ENCODE data around the gene ZNF281. TPM values are rescaled to one million over a fixed set of nuclear protein-coding genes. Genes with fewer than 3 reads are reported as not detected.
"Not testable (repeated sequence)": the region's sequence is repeated elsewhere in the genome, so short reads cannot be mapped to it uniquely, and the experiment has no call there.

ZNF281 gene
- total RNA-seq, 4 donors from 2014 or later, result 13.0 to 18.7 (median 15.6) TPM

DNA sequence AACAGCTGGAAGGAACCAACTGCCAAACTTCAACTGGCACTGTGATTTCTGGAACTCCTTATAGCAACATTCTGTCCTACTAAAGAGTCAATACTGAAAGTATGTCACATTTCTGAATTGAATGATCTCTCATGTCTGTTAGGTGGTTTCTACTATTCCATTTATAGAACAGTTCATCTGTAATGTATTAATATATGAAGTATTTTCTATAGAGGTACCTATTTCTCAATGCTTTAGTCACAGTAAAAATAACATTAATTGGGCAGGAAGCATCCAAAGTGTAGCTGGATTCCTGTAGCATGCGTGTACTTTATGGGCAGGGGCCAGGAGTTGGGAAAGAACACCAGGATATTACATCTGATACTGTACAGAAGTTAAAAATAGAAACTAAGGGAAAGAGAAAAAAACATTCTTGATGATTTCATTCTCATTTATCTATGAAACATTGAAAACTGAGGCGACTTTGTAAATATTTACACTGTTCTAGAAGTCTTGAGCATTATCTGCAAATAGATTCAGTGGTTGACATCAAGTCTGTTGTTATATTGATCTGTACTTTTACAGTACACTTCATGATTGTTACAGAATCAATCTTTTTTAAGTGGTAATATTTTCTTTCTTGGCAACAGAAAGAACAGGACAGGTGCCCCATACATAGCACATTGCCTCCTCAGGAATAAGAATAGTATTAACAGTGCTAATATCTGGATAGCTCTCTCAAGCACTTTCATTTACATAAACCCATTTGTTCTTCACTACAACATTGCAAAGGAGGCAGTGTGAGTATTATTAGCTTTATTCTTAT lies 6.2 kb upstream of the ZNF281 start:
- TF ChIP-seq, protein P1, sequence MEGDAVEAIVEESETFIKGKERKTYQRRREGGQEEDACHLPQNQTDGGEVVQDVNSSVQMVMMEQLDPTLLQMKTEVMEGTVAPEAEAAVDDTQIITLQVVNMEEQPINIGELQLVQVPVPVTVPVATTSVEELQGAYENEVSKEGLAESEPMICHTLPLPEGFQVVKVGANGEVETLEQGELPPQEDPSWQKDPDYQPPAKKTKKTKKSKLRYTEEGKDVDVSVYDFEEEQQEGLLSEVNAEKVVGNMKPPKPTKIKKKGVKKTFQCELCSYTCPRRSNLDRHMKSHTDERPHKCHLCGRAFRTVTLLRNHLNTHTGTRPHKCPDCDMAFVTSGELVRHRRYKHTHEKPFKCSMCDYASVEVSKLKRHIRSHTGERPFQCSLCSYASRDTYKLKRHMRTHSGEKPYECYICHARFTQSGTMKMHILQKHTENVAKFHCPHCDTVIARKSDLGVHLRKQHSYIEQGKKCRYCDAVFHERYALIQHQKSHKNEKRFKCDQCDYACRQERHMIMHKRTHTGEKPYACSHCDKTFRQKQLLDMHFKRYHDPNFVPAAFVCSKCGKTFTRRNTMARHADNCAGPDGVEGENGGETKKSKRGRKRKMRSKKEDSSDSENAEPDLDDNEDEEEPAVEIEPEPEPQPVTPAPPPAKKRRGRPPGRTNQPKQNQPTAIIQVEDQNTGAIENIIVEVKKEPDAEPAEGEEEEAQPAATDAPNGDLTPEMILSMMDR (IDR thresholded peaks at IDR 0.05), result no peak
- ATAC-seq (ENCODE audit: low FRiP score) (peak; percentile 90), DNase-seq (ENCODE audit: low spot score) (peak; percentile 75)

DNA sequence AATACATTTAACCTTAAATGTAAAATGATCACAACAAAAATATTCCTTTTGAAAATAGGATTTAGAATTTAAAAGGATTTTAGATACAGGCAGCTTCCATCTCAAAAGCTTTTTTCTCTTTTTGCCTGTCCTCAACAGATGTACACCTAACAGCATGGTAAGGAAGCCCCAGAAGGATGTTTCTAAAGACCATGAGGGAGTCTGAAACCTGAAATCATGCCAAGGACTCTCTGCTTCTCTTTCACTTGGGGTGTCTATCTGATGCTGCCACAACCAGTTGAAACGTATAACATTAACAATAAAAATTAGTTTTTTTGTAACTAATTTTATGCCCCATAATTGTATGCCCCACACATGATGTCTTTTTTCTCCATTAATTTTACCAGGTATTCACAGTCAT lies 5.4 kb upstream of the ZNF281 start:
- DNase-seq (ENCODE audit: low spot score) (no peak), ATAC-seq (ENCODE audit: low FRiP score) (no peak)
- TF ChIP-seq, protein P1 (IDR thresholded peaks at IDR 0.05), result no peak

DNA sequence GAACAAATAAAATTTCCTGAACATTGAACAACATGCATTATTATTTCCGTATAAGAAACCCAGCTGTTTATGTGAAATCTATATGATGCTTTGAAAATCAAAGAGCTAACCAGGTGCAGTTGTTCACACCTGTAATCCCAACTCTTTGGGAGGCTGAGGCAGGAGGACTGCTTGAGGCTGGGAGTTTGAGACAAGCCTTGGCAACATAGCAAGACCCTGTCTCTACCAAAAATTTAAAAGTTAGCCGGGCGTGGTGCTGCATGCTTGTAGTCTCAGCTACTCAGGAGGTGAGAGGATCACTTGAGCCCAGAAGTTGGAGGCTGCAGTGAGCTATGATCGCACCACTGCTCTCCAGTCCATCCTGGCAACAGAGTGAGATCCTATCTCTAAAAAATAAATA lies 4.8 kb upstream of the ZNF281 start:
- DNase-seq (ENCODE audit: low spot score), result no peak
- TF ChIP-seq, protein P1 (IDR thresholded peaks at IDR 0.05), result no peak
- ATAC-seq (ENCODE audit: low FRiP score), result no peak

DNA sequence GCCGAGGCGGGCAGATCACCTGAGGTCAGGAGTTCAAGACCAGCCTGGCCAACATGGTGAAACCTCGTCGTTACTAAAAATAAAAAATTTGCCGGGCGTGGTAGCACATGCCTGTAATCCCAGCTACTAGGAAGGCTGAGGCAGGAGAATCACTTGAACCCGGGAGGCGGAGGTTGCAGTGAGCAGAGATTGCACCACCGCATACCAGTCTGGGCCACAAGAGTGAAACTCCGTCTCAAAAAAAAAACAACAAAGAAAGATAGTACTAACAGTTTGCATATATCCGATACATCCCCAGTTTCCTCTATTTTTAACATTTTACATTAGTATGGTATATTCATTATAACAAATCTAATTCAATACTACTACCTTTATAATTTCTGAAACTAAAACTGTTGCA lies 3.9 kb upstream of the ZNF281 start:
- ATAC-seq (ENCODE audit: low FRiP score); DNase-seq (ENCODE audit: low spot score): not testable (repeated sequence)

DNA sequence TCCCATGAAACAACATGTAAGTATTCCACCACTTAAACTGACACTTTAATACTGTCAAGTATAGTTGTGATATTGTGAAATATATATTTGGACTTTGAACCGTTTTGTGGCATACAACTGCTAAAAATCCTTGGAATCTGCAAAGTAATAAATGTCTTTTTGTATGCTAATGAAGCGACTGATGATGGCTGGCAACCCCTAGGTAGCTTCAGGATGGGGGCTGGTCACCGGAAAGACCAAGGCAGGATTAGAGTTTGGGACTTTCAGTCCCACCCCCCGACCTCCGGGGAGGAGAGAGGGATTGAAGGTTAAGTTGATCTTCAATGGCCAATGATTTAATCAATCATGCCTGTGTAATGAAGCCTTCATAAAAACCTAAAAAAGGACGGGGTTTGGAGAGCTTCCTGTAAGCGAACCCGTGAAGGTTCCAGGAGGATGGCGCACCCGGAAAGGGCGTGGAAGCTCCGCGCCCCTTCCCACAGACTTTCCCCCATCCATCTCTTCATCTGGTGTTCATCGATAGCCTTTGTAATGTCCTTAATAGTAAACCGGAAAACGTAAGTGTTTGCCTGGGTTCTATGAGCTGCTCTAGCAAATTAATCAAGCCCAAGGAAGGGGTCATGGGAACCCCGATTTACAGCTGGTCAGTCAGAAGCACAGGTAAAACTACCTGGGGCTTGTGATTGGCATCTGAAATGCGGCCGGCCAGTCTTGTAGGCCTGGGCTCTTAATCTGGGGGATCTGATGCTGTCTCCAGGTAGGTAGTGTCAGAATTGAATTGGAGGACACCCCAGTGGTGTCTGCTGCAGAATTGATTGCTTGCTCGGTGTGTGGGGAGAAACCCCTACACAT lies 1.8 kb upstream of the ZNF281 start:
- TF ChIP-seq, protein P1 (IDR thresholded peaks at IDR 0.05), result no peak
- DNase-seq (ENCODE audit: low spot score), result no peak
- ATAC-seq (ENCODE audit: low FRiP score), result no peak

DNA sequence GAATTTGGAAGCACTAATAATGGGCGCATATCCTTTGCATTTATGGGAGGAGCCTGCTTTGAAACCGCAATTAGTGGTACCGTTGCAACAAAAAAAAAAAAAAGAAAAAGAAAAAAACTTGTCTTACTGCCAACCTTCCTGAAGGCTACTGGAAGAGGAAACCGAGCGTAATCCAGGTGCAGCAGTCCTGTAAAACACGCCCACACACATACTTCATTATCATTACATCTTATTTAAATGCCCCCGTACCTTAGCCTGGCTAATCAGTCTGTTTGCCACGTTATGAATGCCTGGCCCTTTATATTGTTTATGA lies 686 bp upstream of the ZNF281 start:
- DNase-seq (ENCODE audit: low spot score), result no peak
- TF ChIP-seq, protein P1 (IDR thresholded peaks at IDR 0.05), result no peak
- ATAC-seq (ENCODE audit: low FRiP score), result no peak

DNA sequence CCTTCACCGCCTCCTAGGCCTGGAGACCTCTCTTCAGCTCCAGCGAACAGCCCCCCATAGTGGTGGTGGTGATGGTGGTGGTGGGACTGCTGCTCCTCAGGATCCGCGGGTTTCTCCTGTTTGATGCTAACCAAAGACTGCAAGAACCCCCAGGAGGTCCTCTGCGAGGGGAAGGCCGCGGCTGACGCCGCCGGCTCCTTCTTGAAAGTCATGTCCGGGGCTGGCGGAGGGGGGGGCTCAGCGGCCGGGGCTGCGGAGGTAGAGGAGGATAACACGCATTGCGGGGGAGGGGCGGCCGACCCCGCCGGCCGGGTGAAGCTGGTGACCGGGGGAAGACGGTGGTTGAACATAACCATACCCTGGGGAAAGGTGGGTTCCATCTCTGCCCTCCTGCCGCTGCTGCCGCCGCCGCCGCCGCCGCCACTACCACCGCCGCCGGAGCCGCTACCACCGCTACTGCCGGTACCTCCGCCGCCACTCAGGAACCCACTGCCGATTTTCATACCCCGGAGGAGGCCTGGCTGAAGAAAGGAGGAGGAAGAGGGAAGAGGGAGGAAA lies 554 bp downstream of the ZNF281 start:
- peak; percentile 31 for DNase-seq (ENCODE audit: low spot score)
- TF ChIP-seq, protein P1 (IDR thresholded peaks at IDR 0.05), result no peak
- peak; percentile 35 for ATAC-seq (ENCODE audit: low FRiP score)
